Measurements from ENCODE around the gene TRIP11.

TRIP11 gene

DNA sequence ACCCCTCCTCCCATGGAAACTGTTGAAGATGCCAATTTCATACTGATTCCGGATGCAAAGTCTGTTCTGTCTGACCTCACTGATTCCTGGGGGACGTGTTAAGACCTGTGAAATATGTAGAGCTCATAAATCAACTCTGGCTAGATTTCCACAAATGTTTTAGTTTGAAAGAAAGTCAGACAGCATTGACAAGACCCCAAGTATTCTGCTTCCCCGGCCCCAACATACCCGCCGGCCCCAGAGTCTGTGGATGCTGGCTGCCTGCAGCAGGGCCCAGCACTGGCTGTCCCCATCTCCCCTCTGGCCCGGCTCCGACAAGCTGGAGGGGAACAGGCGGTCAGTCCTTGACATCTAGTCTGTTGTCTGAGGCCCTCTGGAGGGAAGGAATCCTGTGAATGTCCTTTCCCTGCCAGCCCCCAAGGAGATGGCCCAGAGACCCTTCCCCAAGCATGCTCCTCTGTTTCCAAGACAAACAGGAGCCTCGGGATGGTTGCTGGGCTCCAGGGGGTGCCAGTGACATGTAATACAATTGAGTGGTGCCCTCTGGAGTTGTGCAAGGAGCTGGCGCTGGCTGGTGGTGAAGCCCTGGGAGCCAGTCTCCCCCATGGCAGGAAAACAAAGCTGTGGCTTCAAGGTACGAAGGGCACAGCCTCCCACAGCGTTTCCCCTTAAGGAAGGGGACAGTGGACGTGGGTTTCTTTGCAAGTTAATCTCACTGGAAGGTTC, 114.7 kb downstream of the TRIP11 start:
- ATAC-seq (no peak), DNase-seq (no peak)
- no peaks in the 10 kb centered on the region for H3K4me1 Mint-ChIP-seq
- H3K9me3 Mint-ChIP-seq = no peaks in the 10 kb centered on the region
- no peaks in the 10 kb centered on the region for H3K27me3 Mint-ChIP-seq
- H3K4me3 Mint-ChIP-seq = no peak overlapping the region
- H3K27ac Mint-ChIP-seq = no peak overlapping the region

DNA sequence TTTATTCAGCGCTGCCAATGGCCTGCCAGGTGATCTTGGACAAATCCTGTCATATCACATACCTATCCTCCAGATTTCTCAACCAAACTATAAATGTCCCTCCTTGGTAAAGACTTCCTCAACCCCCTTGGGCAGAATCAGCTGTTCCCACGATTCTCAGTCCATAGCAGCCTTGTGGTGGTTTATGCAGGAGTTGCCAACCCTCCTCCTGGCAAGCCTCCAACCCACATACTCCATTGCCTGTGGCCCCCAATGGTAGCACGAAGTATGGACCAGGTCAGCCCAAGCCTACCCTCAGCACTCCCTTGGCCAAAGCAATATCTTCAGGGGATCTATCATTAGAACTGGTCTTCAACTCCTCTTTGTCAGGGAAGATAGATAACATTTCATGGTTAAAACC, 119.3 kb downstream of the TRIP11 start:
- no peaks in the 10 kb centered on the region for H3K9me3 Mint-ChIP-seq
- no peak overlapping the region for H3K4me3 Mint-ChIP-seq
- no peak overlapping the region for H3K27ac Mint-ChIP-seq
- ATAC-seq = no peak
- H3K4me1 Mint-ChIP-seq = no peaks in the 10 kb centered on the region
- DNase-seq = no peak
- no peaks in the 10 kb centered on the region for H3K27me3 Mint-ChIP-seq

DNA sequence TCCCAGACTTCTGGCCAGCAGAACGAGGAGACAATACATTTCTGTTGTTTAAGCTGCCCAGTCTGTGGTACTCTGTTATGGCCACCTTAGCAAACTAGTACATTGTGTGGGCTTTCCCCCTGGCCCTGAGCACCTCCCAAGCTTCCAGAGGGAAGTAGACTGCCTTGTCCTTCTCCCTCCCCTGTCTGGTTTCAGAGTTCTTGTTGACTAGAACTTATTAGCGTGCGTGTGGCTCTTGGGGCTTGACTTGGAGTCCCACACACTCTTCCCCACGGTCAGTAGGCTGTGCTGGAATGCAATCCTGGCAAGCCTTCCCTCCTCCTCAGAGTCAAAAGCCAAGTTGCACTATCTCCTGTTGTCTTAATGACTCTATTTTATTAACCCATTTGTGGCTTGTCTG, 120.0 kb downstream of the TRIP11 start:
- DNase-seq (no peak), ATAC-seq (no peak)
- Mint-ChIP-seq H3K9me3 (no peaks in the 10 kb centered on the region), H3K27ac (no peak overlapping the region), H3K4me1 (no peaks in the 10 kb centered on the region), H3K27me3 (no peaks in the 10 kb centered on the region), H3K4me3 (no peak overlapping the region)

DNA sequence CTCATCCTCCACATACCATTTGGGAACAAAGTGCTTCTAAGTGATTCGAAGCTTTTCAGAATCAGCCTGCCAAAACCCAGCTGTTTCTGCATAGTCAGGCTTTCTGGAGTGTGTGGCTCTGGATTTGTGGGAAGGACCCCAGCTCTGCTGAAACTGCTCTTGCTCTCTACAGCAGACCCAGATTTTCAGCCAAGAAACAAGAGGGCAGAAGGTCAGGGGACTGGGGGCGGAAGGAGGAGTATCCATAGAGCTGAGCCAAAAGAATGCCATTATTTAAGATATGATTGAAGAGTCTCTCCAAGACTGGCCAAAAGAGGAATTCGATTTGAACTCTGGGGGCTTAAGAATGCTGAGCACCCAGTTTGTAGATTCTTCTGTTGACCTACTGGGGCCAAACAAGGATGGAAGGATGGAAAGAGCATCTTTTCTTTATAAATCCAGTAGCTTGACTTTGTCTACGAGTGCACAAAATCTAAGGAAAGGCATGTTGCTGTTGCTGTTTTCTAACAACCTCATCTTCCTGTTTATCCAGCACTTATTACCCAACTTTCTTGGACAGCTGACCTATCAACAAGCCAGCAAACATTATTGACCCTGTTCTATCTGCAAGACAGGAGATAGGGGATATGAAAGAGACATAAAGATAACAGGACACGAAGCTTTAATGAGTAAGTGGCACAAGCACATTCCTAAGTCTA, 121.5 kb downstream of the TRIP11 start:
- no peak for ATAC-seq
- DNase-seq = no peak
- H3K27ac Mint-ChIP-seq = no peak overlapping the region
- no peaks in the 10 kb centered on the region for H3K27me3 Mint-ChIP-seq
- no peaks in the 10 kb centered on the region for H3K9me3 Mint-ChIP-seq
- no peak overlapping the region for H3K4me3 Mint-ChIP-seq
- H3K4me1 Mint-ChIP-seq = no peaks in the 10 kb centered on the region
